Natural killer cell (primary cell): ENCODE results near the gene SF3A2. TPM values are rescaled to one million over a fixed set of nuclear protein-coding genes. Genes with fewer than 3 reads are reported as not detected.

Experiments
- ATAC-seq, 3 donors: fragments of 150-1000 bp in 2 of 3; fragments of 200-7000 bp in 1 of 3; cut with Tn5 transposase; 1 replicate in 1 of 3; 2 replicates in 2 of 3; pipeline ENCODE4 v1.10.0; 2021; ENCODE audit warnings: mild to moderate bottlenecking in 2 of 3, moderate library complexity in 2 of 3
- DNase-seq, 2 donors: peaks; one replicate each; pipeline versions ENCODE4 v3.0.0 to v3.0.0-alpha.2; 2013 to 2021; ENCODE audit warnings: mixed read lengths in 1 of 2
- H3K27ac ChIP-seq: one replicate; pipeline ENCODE4 v1.5.1; 2013; ENCODE audit warnings: mild to moderate bottlenecking, low read length
- H3K27me3 ChIP-seq: one replicate; pipeline ENCODE4 v1.6.1; 2013; ENCODE audit warnings: low read length; ENCODE audit not compliant: control insufficient read depth, insufficient read depth
- H3K36me3 ChIP-seq: one replicate; pipeline ENCODE4 v1.6.1; 2013; ENCODE audit warnings: low read length; ENCODE audit not compliant: control insufficient read depth, insufficient read depth
- H3K4me1 ChIP-seq: one replicate; pipeline ENCODE4 v1.6.1; 2013; ENCODE audit warnings: low read length; ENCODE audit not compliant: control insufficient read depth, insufficient read depth
- H3K4me3 ChIP-seq: one replicate; pipeline ENCODE4 v1.5.1; 2013; ENCODE audit warnings: low read length
- H3K9me3 ChIP-seq: one replicate; pipeline ENCODE4 v1.6.1; 2013; ENCODE audit warnings: low read length; ENCODE audit not compliant: control insufficient read depth, insufficient read depth
- H3K27ac Mint-ChIP-seq, 2 donors: one replicate each; pipeline ENCODE4 v1.8.0; 2022; ENCODE audit warnings: mild to moderate bottlenecking in 2 of 2, mixed read lengths in 2 of 2, moderate library complexity in 1 of 2
- H3K27me3 Mint-ChIP-seq, 2 donors: one replicate each; pipeline ENCODE4 v1.8.0; 2022; ENCODE audit warnings: low read depth in 2 of 2, mixed read lengths in 2 of 2
- H3K36me3 Mint-ChIP-seq: one replicate; pipeline ENCODE4 v1.8.0; 2022; ENCODE audit warnings: mixed read lengths
- H3K4me1 Mint-ChIP-seq, 2 donors: one replicate each; pipeline ENCODE4 v1.8.0; 2022; ENCODE audit warnings: mixed read lengths in 2 of 2
- H3K4me3 Mint-ChIP-seq: one replicate; pipeline ENCODE4 v1.8.0; 2022; ENCODE audit warnings: mild to moderate bottlenecking, moderate library complexity, mixed read lengths
- H3K9me3 Mint-ChIP-seq, 2 donors: one replicate each; pipeline ENCODE4 v1.8.0; 2022; ENCODE audit warnings: mixed read lengths in 2 of 2
- WGBS: methylation state at CpG from one replicate; pipeline ENCODE4 v1.1.7; 2013; ENCODE audit warnings: missing lambda C conversion rate; ENCODE audit not compliant: insufficient coverage; 5-methylcytosine and 5-hydroxymethylcytosine counted together
- intact Hi-C: fragments of 100-400 bp; cut with micrococcal nuclease; formaldehyde crosslinking; loops from one replicate; pipeline ENCODE4 v1.14.2; 2022
- total RNA-seq, 4 donors: library from RNA; stranded (reverse); fragments of 120-200 nt in 1 of 4; gene quantifications; one replicate each; pipeline versions ENCODE4 v1.2.3 to v1.2.4, GENCODE V29; 2013 to 2022
- TF ChIP-seq, protein P1 (sequence below): fragments of 200-600 bp; IDR thresholded peaks from one replicate; pipeline ENCODE4 v1.8.0; 2022; ENCODE audit warnings: antibody characterized with exemption

Gene SF3A2
- total RNA-seq, 3 donors from 2014 or later (not counting 1 experiment from before 2014, with no cell fraction given), result 143 to 165 (median 147) TPM

DNA sequence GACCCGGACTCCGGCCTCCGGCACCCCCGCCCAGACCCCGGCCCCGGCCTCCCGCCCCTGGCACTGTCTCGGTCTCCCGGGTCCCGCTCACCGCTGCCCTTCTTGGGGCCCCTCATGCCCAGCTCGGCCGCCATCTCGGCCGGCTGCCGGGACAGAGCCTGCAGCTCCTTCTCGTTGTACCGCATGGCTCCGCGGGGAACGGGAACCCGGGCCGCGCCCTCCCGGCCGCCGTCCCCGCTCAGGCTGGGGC lies 635 bp upstream of the SF3A2 start:
- ATAC-seq (no peak), DNase-seq (no peak)
- Mint-ChIP-seq H3K9me3 (peaks cover 0 to 3% of the 10 kb centered on the region in 2 donors), H3K4me1 (peaks cover 51 to 62% of the 10 kb centered on the region in 2 donors), H3K4me3 (peak overlapping the region; percentile 94), H3K27me3 (no peaks in the 10 kb centered on the region), H3K27ac (peak overlapping the region; percentile 98 to 100), H3K36me3 (no peaks in the 10 kb centered on the region)
- Histone ChIP-seq H3K9me3 (no peaks in the 10 kb centered on the region), H3K27ac (peak overlapping the region; percentile 49), H3K4me1 (peaks cover 61% of the 10 kb centered on the region), H3K4me3 (peak overlapping the region; percentile 65), H3K36me3 (peaks cover 14% of the 10 kb centered on the region), H3K27me3 (no peaks in the 10 kb centered on the region)
- TF ChIP-seq, protein P1, sequence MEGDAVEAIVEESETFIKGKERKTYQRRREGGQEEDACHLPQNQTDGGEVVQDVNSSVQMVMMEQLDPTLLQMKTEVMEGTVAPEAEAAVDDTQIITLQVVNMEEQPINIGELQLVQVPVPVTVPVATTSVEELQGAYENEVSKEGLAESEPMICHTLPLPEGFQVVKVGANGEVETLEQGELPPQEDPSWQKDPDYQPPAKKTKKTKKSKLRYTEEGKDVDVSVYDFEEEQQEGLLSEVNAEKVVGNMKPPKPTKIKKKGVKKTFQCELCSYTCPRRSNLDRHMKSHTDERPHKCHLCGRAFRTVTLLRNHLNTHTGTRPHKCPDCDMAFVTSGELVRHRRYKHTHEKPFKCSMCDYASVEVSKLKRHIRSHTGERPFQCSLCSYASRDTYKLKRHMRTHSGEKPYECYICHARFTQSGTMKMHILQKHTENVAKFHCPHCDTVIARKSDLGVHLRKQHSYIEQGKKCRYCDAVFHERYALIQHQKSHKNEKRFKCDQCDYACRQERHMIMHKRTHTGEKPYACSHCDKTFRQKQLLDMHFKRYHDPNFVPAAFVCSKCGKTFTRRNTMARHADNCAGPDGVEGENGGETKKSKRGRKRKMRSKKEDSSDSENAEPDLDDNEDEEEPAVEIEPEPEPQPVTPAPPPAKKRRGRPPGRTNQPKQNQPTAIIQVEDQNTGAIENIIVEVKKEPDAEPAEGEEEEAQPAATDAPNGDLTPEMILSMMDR, result no peak
- under 1% methylated on average over 28 of the region's 28 CpGs for WGBS
- intact Hi-C loops, result loop anchor here (1.0 to 10.0 kb wide), 6 partner anchors 33 to 149 kb away; partner anchors contain the start of genes AP3D1, LSM7 and SPPL2B

DNA sequence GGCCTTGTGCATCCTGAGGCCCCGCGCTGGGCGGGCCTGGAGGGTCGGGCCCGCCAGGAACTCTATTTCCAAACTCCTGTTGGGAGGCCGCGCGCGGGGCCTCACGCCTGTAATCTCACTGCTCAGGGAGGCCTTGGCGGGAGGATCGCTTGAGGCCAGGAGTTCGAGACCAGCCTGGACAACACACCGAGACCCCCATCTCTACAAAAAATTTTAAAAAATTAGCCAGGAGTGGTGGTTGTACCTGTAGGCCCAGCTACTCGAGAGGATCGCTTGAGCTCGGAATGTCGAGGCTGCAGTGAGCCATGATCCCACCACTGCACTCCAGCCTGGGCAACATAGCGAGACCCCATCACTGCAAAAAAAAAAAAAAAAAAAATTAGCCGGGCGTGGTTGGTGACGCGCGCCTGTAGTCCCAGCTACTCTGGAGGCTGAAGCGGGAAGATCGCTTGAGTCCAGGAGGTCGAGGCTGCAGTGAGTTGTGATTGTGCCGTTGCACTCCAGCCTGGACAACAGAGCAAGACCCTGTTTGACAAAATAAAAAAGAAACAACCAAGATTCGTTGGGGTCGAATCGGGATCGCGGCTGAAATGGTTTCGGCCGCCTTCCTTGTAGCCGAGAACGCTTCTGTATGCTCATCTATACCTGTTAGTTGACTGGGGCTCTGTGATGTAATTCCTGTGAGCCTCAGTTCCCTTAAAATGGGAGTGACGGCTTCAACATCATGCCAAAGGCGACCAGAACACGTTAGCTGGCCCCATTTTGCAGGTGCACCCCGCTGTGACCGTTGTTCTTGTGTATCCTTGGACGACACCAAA lies 636 bp downstream of the SF3A2 start:
- no peaks in the 10 kb centered on the region for H3K27me3 Mint-ChIP-seq
- H3K36me3 Mint-ChIP-seq, result no peaks in the 10 kb centered on the region
- H3K4me1 Mint-ChIP-seq, result peaks cover 60 to 71% of the 10 kb centered on the region in 2 donors
- H3K27ac Mint-ChIP-seq, result peak overlapping the region; percentile 98 to 100
- peaks cover 74% of the 10 kb centered on the region for H3K4me1 ChIP-seq
- DNase-seq (peak in 1 of 2 donors; percentile 31), ATAC-seq (no peak)
- peak overlapping the region; percentile 99 for H3K27ac ChIP-seq
- peaks cover 18% of the 10 kb centered on the region for H3K36me3 ChIP-seq
- intact Hi-C loops, result loop anchor here (2.0 to 10.0 kb wide), 3 partner anchors 80 to 150 kb away; partner anchors contain the start of gene AP3D1
- H3K9me3 Mint-ChIP-seq, result peaks cover 0 to 3% of the 10 kb centered on the region in 2 donors
- peak overlapping the region; percentile 65 for H3K4me3 ChIP-seq
- TF ChIP-seq, protein P1, result no peak
- 40% methylated on average over 43 of the region's 43 CpGs for WGBS
- H3K9me3 ChIP-seq, result no peaks in the 10 kb centered on the region
- H3K4me3 Mint-ChIP-seq, result peak overlapping the region; percentile 94
- no peaks in the 10 kb centered on the region for H3K27me3 ChIP-seq

DNA sequence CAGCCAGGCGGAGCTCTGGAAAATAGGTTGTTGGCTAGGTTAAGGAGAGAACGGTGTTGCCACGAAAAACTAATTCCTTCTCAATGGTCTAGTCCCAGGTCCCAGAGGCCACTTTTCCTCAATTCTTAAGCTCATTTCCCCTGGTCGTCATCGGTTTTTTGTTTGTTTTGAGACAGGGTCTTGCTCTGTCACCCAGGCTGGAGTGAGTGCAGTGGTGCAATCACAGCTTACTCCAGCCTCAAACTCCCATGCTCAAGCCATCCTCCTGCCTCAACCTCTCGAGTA lies 1.2 kb downstream of the SF3A2 start:
- intact Hi-C loops, result loop anchor here (2.0 to 10.0 kb wide), 3 partner anchors 79 to 151 kb away; partner anchors contain the start of gene AP3D1
- peaks cover 64 to 76% of the 10 kb centered on the region in 2 donors for H3K4me1 Mint-ChIP-seq
- WGBS, result 74% methylated on average over 6 of the region's 6 CpGs
- ATAC-seq, result no peak
- H3K27me3 Mint-ChIP-seq, result no peaks in the 10 kb centered on the region
- H3K27ac Mint-ChIP-seq, result peak overlapping the region; percentile 98 to 100
- peak overlapping the region; percentile 94 for H3K4me3 Mint-ChIP-seq
- DNase-seq, result no peak
- Histone ChIP-seq H3K4me3 (no peak overlapping the region), H3K9me3 (no peaks in the 10 kb centered on the region), H3K27ac (peak overlapping the region; percentile 99), H3K4me1 (peaks cover 79% of the 10 kb centered on the region), H3K36me3 (peaks cover 21% of the 10 kb centered on the region), H3K27me3 (no peaks in the 10 kb centered on the region)
- TF ChIP-seq, protein P1, result no peak
- peaks cover 0 to 3% of the 10 kb centered on the region in 2 donors for H3K9me3 Mint-ChIP-seq
- H3K36me3 Mint-ChIP-seq, result no peaks in the 10 kb centered on the region
